Keratinocyte (primary cell): ENCODE results near the gene SEMA3C. TPM values are rescaled to one million over a fixed set of nuclear protein-coding genes. Genes with fewer than 3 reads are reported as not detected.
A peak's percentile ranks its signal among the peaks of the same experiment; 100 is the strongest.

ENCODE experiments used
- DNase-seq: peaks from one replicate; pipeline ENCODE4 v3.0.0-alpha.2; 2011; ENCODE audit warnings: low read depth, missing footprints, low spot score
- FAIRE-seq: peaks from 2 replicates; lab custom pipeline; 2011; peaks lifted over from hg19 to GRCh38; lab: Jason Lieb, UNC
- H2AFZ ChIP-seq: 2 replicates; pipeline ENCODE4 v1.6.0; 2012; ENCODE audit warnings: low read length, control low read depth, inconsistent platforms; ENCODE audit not compliant: control insufficient read depth
- H3K27ac ChIP-seq: 2 replicates; pipeline ENCODE4 v1.5.1; 2011; ENCODE audit warnings: low read length; ENCODE audit not compliant: control insufficient read depth, insufficient read depth
- H3K27me3 ChIP-seq: 3 replicates; pipeline ENCODE4 v1.6.0; 2011; ENCODE audit warnings: low read length; ENCODE audit not compliant: control insufficient read depth, insufficient read depth; ENCODE audit errors: extremely low read depth
- H3K36me3 ChIP-seq, 2 experiments: 2 replicates in 1 of 2; 3 replicates in 1 of 2; pipeline ENCODE4 v1.5.1; 2011; ENCODE audit warnings: low read length in 2 of 2, mild to moderate bottlenecking in 1 of 2; ENCODE audit not compliant: control insufficient read depth in 2 of 2, insufficient read depth in 2 of 2; ENCODE audit errors: extremely low read depth in 1 of 2
- H3K4me1 ChIP-seq: 3 replicates; pipeline ENCODE4 v1.5.1; 2011; ENCODE audit warnings: low read length; ENCODE audit not compliant: control insufficient read depth, insufficient read depth; ENCODE audit errors: extremely low read depth
- H3K4me2 ChIP-seq: 3 replicates; pipeline ENCODE4 v1.6.0; 2011; ENCODE audit warnings: low read depth, low read length; ENCODE audit not compliant: control insufficient read depth, insufficient read depth; ENCODE audit errors: extremely low read depth
- H3K4me3 ChIP-seq, 3 experiments: fragments of 200-600 bp in 1 of 3; sonication (generic) in 1 of 3; 2 replicates in 2 of 3; 3 replicates in 1 of 3; pipeline ENCODE4 v1.5.1; 2011 to 2016; ENCODE audit warnings: low read length in 3 of 3, mild to moderate bottlenecking in 3 of 3, control low read depth in 2 of 3, inconsistent platforms in 1 of 3, low read depth in 1 of 3, mixed read lengths in 1 of 3, mixed run types in 1 of 3, moderate library complexity in 1 of 3; ENCODE audit not compliant: control insufficient read depth in 2 of 3, insufficient read depth in 2 of 3; ENCODE audit errors: extremely low read depth in 1 of 3
- H3K79me2 ChIP-seq: 2 replicates; pipeline ENCODE4 v1.6.0; 2012; ENCODE audit warnings: low read length; ENCODE audit not compliant: control insufficient read depth, insufficient read depth
- H3K9ac ChIP-seq: 3 replicates; pipeline ENCODE4 v1.6.0; 2011; ENCODE audit warnings: low read length; ENCODE audit not compliant: control insufficient read depth, insufficient read depth; ENCODE audit errors: extremely low read depth
- H3K9me1 ChIP-seq: 3 replicates; pipeline ENCODE4 v1.6.0; 2011; ENCODE audit warnings: low read length; ENCODE audit not compliant: control insufficient read depth, insufficient read depth; ENCODE audit errors: extremely low read depth
- H3K9me3 ChIP-seq: 2 replicates; pipeline ENCODE4 v1.5.1; 2012; ENCODE audit warnings: low read depth, low read length; ENCODE audit not compliant: control insufficient read depth
- H4K20me1 ChIP-seq: 3 replicates; pipeline ENCODE4 v1.6.0; 2011; ENCODE audit warnings: low read length; ENCODE audit not compliant: control insufficient read depth, insufficient read depth; ENCODE audit errors: extremely low read depth
- EZH2 ChIP-seq: IDR thresholded peaks from one replicate; pipeline ENCODE4 v1.6.1; 2012; ENCODE audit warnings: inconsistent platforms, mild to moderate bottlenecking, low read length, moderate library complexity
- dilution Hi-C: fragments of 300-500 bp; cut with MboI; formaldehyde crosslinking; loops from one replicate; pipeline ENCODE4 v1.7.0; 2020; ENCODE audit warnings: low sequenced_read_pairs; ENCODE audit not compliant: extremely low pct_ligation_motif_present
- polyA plus RNA-seq, 5 experiments: library from polyadenylated mRNA; depleted of rRNA in 3 of 5; stranded (reverse) in 3 of 5; stranded (forward) in 1 of 5; unstranded in 1 of 5; fragments of >200 nt; gene quantifications; 1 replicate in 1 of 5; 2 replicates in 3 of 5; 3 replicates in 1 of 5; pipeline versions ENCODE4 v1.2.1 to v1.2.3, GENCODE V29; 2011 to 2012; ENCODE audit warnings: missing spikeins in 2 of 5, low read depth in 1 of 5, low replicate concordance in 1 of 5
- TF ChIP-seq, protein P1 (sequence below), 3 experiments: IDR thresholded peaks in 1 of 3; conservative IDR thresholded peaks in 1 of 3; optimal IDR thresholded peaks in 1 of 3; 2 replicates in 2 of 3; 3 replicates in 1 of 3; pipeline versions ENCODE3 to v1.5.1; 2011; ENCODE audit warnings: low read length in 3 of 3, mild to moderate bottlenecking in 3 of 3, moderate library complexity in 2 of 3, control low read depth in 1 of 3, inconsistent platforms in 1 of 3; ENCODE audit not compliant: insufficient read depth in 2 of 3; ENCODE audit errors: extremely low read depth in 1 of 3

Gene SEMA3C
- polyA plus RNA-seq, 1 donor (not counting 4 experiments of a cell fraction or from before 2014, with no cell fraction given) = 142 TPM

DNA sequence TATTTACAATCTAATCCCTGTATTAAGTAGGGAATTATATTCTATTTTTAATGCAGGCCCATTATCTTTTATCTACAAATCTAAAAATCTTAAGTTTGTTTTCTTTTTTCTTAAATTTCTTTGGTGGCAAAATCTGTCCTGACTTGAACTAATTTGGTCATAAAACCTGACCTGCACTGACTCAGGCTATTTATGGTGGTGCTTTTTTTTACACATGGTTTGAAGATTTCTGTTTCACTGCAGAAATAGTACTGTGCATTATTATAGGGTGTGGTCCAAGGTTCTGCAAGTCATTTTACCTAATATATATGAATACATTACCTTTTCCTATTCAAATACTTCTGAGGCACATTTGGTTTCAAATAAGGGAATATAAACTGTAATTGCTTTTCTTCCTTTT, 143.4 kb downstream of the SEMA3C start:
- Histone ChIP-seq H3K36me3 (peaks cover 0 to 3% of the 10 kb centered on the region in 2 experiments), H3K4me3 (no peak overlapping the region), H3K79me2 (no peaks in the 10 kb centered on the region), H3K9me1 (no peaks in the 10 kb centered on the region), H2AFZ (no peak overlapping the region), H3K9me3 (no peaks in the 10 kb centered on the region), H3K27me3 (no peaks in the 10 kb centered on the region), H3K9ac (no peak overlapping the region), H3K4me1 (peaks cover 40% of the 10 kb centered on the region), H3K27ac (no peak overlapping the region), H3K4me2 (no peak overlapping the region), H4K20me1 (no peaks in the 10 kb centered on the region)
- FAIRE-seq = no peak
- TF ChIP-seq EZH2 = no peak
- TF ChIP-seq, protein P1, sequence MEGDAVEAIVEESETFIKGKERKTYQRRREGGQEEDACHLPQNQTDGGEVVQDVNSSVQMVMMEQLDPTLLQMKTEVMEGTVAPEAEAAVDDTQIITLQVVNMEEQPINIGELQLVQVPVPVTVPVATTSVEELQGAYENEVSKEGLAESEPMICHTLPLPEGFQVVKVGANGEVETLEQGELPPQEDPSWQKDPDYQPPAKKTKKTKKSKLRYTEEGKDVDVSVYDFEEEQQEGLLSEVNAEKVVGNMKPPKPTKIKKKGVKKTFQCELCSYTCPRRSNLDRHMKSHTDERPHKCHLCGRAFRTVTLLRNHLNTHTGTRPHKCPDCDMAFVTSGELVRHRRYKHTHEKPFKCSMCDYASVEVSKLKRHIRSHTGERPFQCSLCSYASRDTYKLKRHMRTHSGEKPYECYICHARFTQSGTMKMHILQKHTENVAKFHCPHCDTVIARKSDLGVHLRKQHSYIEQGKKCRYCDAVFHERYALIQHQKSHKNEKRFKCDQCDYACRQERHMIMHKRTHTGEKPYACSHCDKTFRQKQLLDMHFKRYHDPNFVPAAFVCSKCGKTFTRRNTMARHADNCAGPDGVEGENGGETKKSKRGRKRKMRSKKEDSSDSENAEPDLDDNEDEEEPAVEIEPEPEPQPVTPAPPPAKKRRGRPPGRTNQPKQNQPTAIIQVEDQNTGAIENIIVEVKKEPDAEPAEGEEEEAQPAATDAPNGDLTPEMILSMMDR (optimal IDR thresholded peaks at IDR 0.05 in 1 of 3, IDR thresholded peaks at IDR 0.05 in 1 of 3, conservative IDR thresholded peaks at IDR 0.05 in 1 of 3; ENCODE audit: extremely low read depth in 1 of 3, insufficient read depth in 2 of 3, low read length in 3 of 3) = no peak
- DNase-seq = no peak
- dilution Hi-C loops = no loop called here

DNA sequence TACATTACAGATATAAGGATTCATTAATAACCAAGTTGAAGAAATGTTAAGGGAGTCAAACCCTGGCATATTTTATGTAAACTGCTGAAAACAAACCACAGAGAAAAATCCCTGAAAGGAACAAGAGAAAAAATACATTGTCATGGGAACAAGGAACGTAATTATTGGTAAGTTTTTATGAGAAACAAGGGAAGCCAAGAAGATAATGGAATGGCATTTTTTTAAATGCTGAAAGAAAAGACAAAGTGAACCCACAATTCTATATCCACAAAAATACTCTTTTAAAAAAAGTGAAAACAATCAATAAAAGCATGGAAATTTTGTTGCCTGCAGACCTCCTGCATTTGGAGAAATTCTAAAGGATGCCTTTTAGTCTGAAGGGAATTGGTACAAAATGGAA, 144.0 kb downstream of the SEMA3C start:
- Histone ChIP-seq H3K27ac (no peak overlapping the region), H3K9me3 (no peaks in the 10 kb centered on the region), H3K4me2 (no peak overlapping the region), H3K27me3 (no peaks in the 10 kb centered on the region), H3K4me1 (peaks cover 34% of the 10 kb centered on the region), H3K9ac (no peak overlapping the region), H2AFZ (no peak overlapping the region), H3K36me3 (peaks cover 0 to 3% of the 10 kb centered on the region in 2 experiments), H3K9me1 (no peaks in the 10 kb centered on the region), H4K20me1 (no peaks in the 10 kb centered on the region), H3K4me3 (no peak overlapping the region), H3K79me2 (no peaks in the 10 kb centered on the region)
- no peak for DNase-seq
- dilution Hi-C loops = no loop called here
- peak; percentile 43 for FAIRE-seq
- TF ChIP-seq, protein P1 (optimal IDR thresholded peaks at IDR 0.05 in 1 of 3, IDR thresholded peaks at IDR 0.05 in 1 of 3, conservative IDR thresholded peaks at IDR 0.05 in 1 of 3; ENCODE audit: extremely low read depth in 1 of 3, insufficient read depth in 2 of 3, low read length in 3 of 3) = no peak
- no peak for TF ChIP-seq EZH2
